HCT116 (cell line): ENCODE measurements around the gene NPEPL1. TPM values are rescaled to one million over a fixed set of nuclear protein-coding genes. Genes with fewer than 3 reads are reported as not detected.
A peak's percentile ranks its signal among the peaks of the same experiment; 100 is the strongest.

ENCODE experiments used
- ATAC-seq: fragments of 200-7000 bp; cut with Tn5 transposase; 2 replicates; pipeline ENCODE4 v1.9.1; 2020; ENCODE audit warnings: mild to moderate bottlenecking, moderate library complexity
- BruUV-seq: library from RNA; stranded (reverse); fragments of 400-500 nt; replicated peaks from 2 replicates; lab custom pipeline; 2021; lab: Mats Ljungman, UMichigan
- CTCF ChIA-PET: fragments of 300-600 bp; sonication (Branson Sonifier 250); formaldehyde crosslinking; loops from one replicate; lab custom pipeline; 2021; ENCODE audit warnings: antibody characterized with exemption; lab: Charles Lee
- POLR2A ChIA-PET: fragments of 300-600, 350-600 bp; sonication (Branson Sonifier 250); formaldehyde crosslinking; loops from one replicate; lab custom pipeline; 2021; ENCODE audit warnings: antibody characterized with exemption; lab: Charles Lee
- RAD21 ChIA-PET, 2 experiments: fragments of 300-600 bp; sonication (Branson Sonifier 250); formaldehyde crosslinking; loops; one replicate each; lab custom pipeline; 2023; ENCODE audit warnings: low total read pairs in 2 of 2; ENCODE audit not compliant: uncharacterized antibody in 2 of 2, unreplicated experiment in 2 of 2, low non-redundant PET in 1 of 2; lab: Charles Lee
- DNase-seq: peaks from one replicate; pipeline ENCODE4 v3.0.0-alpha.2; 2010; ENCODE audit warnings: low read depth, low spot score
- H2AFZ ChIP-seq: fragments of 200-600 bp; shearing (Covaris generic), sonication (generic); 2 replicates; pipeline ENCODE4 v1.6.1; 2017; ENCODE audit warnings: low read depth, mixed run types, mixed read lengths, antibody characterized with exemption, low read length; ENCODE audit not compliant: poor library complexity, severe bottlenecking
- H3K27ac ChIP-seq: 2 replicates; pipeline ENCODE4 v1.5.1; 2012; ENCODE audit warnings: low read depth, low read length
- H3K27me3 ChIP-seq: fragments of 200-600 bp; sonication (generic); 2 replicates; pipeline ENCODE4 v1.6.1; 2016; ENCODE audit warnings: mixed run types, low read length, mixed read lengths; ENCODE audit not compliant: insufficient read depth
- H3K36me3 ChIP-seq, 2 experiments: fragments of 200-500 bp in 1 of 2; fragments of 200-600 bp in 1 of 2; sonication (Bioruptor generic) in 1 of 2; sonication (generic) in 1 of 2; 2 replicates each; pipeline versions ENCODE4 v1.5.1 to v1.6.1; 2014 to 2016; ENCODE audit warnings: low read length in 2 of 2, inconsistent platforms in 1 of 2, mixed read lengths in 1 of 2, mixed run types in 1 of 2; ENCODE audit not compliant: insufficient read depth in 2 of 2, control insufficient read depth in 1 of 2
- H3K4me1 ChIP-seq, 2 experiments: fragments of 200-600 bp in 1 of 2; sonication (generic) in 1 of 2; 2 replicates each; pipeline versions ENCODE4 v1.5.1 to v1.6.1; 2012 to 2017; ENCODE audit warnings: low read length in 2 of 2, inconsistent platforms in 1 of 2, mild to moderate bottlenecking in 1 of 2, mixed read lengths in 1 of 2, mixed run types in 1 of 2, moderate library complexity in 1 of 2; ENCODE audit not compliant: insufficient read depth in 2 of 2, control insufficient read depth in 1 of 2
- H3K4me2 ChIP-seq: fragments of 200-600 bp; sonication (generic); 2 replicates; pipeline ENCODE4 v1.6.1; 2017; ENCODE audit warnings: mixed run types, low read length, mixed read lengths
- H3K4me3 ChIP-seq, 2 experiments: fragments of 200-600 bp in 1 of 2; sonication (generic) in 1 of 2; replicated peaks in 1 of 2; 2 replicates each; pipeline ENCODE4 v1.5.1; 2011 to 2016; ENCODE audit warnings: low read length in 2 of 2, control low read depth in 1 of 2, low read depth in 1 of 2, mild to moderate bottlenecking in 1 of 2, mixed read lengths in 1 of 2, mixed run types in 1 of 2
- H3K79me2 ChIP-seq: fragments of 200-600 bp; sonication (generic); 2 replicates; pipeline ENCODE4 v1.6.1; 2017; ENCODE audit warnings: mild to moderate bottlenecking, mixed run types, low read length, moderate library complexity, mixed read lengths; ENCODE audit not compliant: insufficient read depth
- H3K9ac ChIP-seq: fragments of 200-600 bp; sonication (generic); 2 replicates; pipeline ENCODE4 v1.6.1; 2016; ENCODE audit warnings: low read length, mixed read lengths
- H3K9me2 ChIP-seq: fragments of 200-600 bp; sonication (generic), shearing (Covaris generic); 2 replicates; pipeline ENCODE4 v1.6.1; 2017; ENCODE audit warnings: mixed run types, mild to moderate bottlenecking, moderate library complexity; ENCODE audit not compliant: insufficient read depth
- H3K9me3 ChIP-seq, 2 experiments: fragments of 200-500 bp in 1 of 2; fragments of 200-600 bp in 1 of 2; sonication (Bioruptor generic) in 1 of 2; sonication (generic) in 1 of 2; 2 replicates each; pipeline ENCODE4 v1.6.1; 2014 to 2017; ENCODE audit warnings: low read length in 2 of 2, mixed read lengths in 2 of 2, inconsistent platforms in 1 of 2, low read depth in 1 of 2, mild to moderate bottlenecking in 1 of 2, mixed run types in 1 of 2, moderate library complexity in 1 of 2; ENCODE audit not compliant: control insufficient read depth in 1 of 2, insufficient read depth in 1 of 2
- H4K20me1 ChIP-seq: fragments of 200-600 bp; sonication (generic), shearing (Covaris generic); 2 replicates; pipeline ENCODE4 v1.6.1; 2017; ENCODE audit warnings: mixed run types, mild to moderate bottlenecking, moderate library complexity; ENCODE audit not compliant: insufficient read depth
- CBX3 ChIP-seq: IDR thresholded peaks from 2 replicates; pipeline ENCODE4 v1.6.1; 2012; ENCODE audit warnings: low read depth
- EGR1 ChIP-seq: IDR thresholded peaks from 2 replicates; pipeline ENCODE4 v1.6.1; 2012; ENCODE audit warnings: low read depth
- ELF1 ChIP-seq: IDR thresholded peaks from 2 replicates; pipeline ENCODE4 v1.6.1; 2012; ENCODE audit warnings: low read depth, borderline replicate concordance
- EZH2phosphoT487 ChIP-seq: fragments of 200-600 bp; IDR thresholded peaks from 2 replicates; pipeline ENCODE4 v1.6.1; 2018; ENCODE audit warnings: antibody characterized with exemption, borderline replicate concordance
- FOSL1 ChIP-seq: IDR thresholded peaks from 2 replicates; pipeline ENCODE4 v1.6.1; 2012; ENCODE audit warnings: low read depth
- JUND ChIP-seq: IDR thresholded peaks from 2 replicates; pipeline ENCODE4 v1.6.1; 2012
- MAX ChIP-seq: IDR thresholded peaks from 2 replicates; pipeline ENCODE4 v1.6.1; 2012
- POLR2A ChIP-seq: IDR thresholded peaks from 2 replicates; pipeline ENCODE4 v1.7.0; 2011; ENCODE audit warnings: borderline replicate concordance; ENCODE audit not compliant: insufficient read depth, insufficient read length; ENCODE audit errors: extremely low read depth
- POLR2AphosphoS5 ChIP-seq: IDR thresholded peaks from 2 replicates; pipeline ENCODE4 v1.6.1; 2011; ENCODE audit warnings: mild to moderate bottlenecking, low read depth, low read length, moderate library complexity
- RAD21 ChIP-seq: IDR thresholded peaks from 2 replicates; pipeline ENCODE4 v1.6.1; 2012; ENCODE audit warnings: low read depth, mild to moderate bottlenecking
- SIN3A ChIP-seq: IDR thresholded peaks from 2 replicates; pipeline ENCODE4 v1.6.1; 2012; ENCODE audit warnings: low read depth
- SP1 ChIP-seq: IDR thresholded peaks from 2 replicates; pipeline ENCODE4 v1.6.1; 2012; ENCODE audit warnings: low read depth
- SRF ChIP-seq: IDR thresholded peaks from 2 replicates; pipeline ENCODE4 v1.6.1; 2012; ENCODE audit warnings: low read depth
- ZBTB33 ChIP-seq: IDR thresholded peaks from 2 replicates; pipeline ENCODE4 v1.6.1; 2011; ENCODE audit warnings: mild to moderate bottlenecking, low read length, moderate library complexity; ENCODE audit not compliant: insufficient replicate concordance; ENCODE audit errors: extremely low read depth
- ZFX ChIP-seq: fragments of 450-650 bp; IDR thresholded peaks from 2 replicates; pipeline ENCODE4 v1.6.1; 2017
- ZNF274 ChIP-seq: fragments of 200-500 bp; sonication (Bioruptor generic); IDR thresholded peaks from 2 replicates; pipeline ENCODE4 v1.6.1; 2014; ENCODE audit warnings: mild to moderate bottlenecking, low read depth, low read length, inconsistent platforms
- intact Hi-C: fragments of 100-400 bp; cut with micrococcal nuclease; formaldehyde crosslinking; loops from 2 replicates; pipeline ENCODE4 v1.10.0; 2022
- total RNA-seq: library from RNA; stranded (reverse); gene quantifications from one replicate; pipeline ENCODE4 v1.2.1, GENCODE V29; 2021; ENCODE audit not compliant: unreplicated experiment
- TF ChIP-seq, protein P1 (sequence below): IDR thresholded peaks from 2 replicates; pipeline ENCODE4 v1.6.1; 2012

NPEPL1 gene
- total RNA-seq, 1 experiment from 2014 or later: 16.6 TPM

GRCh38 chr20:58691773-58692578 lies 624 bp upstream of the NPEPL1 start:
- BruUV-seq: no TSS peak
- DNase-seq (no peak), ATAC-seq (no peak)
- Histone ChIP-seq H3K9me3 (no peaks in the 10 kb centered on the region), H3K27me3 (no peaks in the 10 kb centered on the region), H3K27ac (peak overlapping the region; percentile 71), H3K4me3 (peak overlapping the region in 1 of 2 experiments; percentile 28; a peak in 2 of 4 replicates), H3K4me2 (peak overlapping the region; percentile 66), H3K4me1 (peaks cover 7 to 16% of the 10 kb centered on the region in 2 experiments), H3K9me2 (no peaks in the 10 kb centered on the region), H3K9ac (peak overlapping the region; percentile 61)
- ChIA-PET POLR2A (no interaction called here), RAD21 (no interaction called here), CTCF (interaction anchor here (0.7 to 1.6 kb wide), 2 partner anchors 21 to 210 kb away, joined by 4 to 5 read pairs; no protein-coding TSS in a partner anchor)
- TF ChIP-seq ZFX (peak; percentile 98), EZH2phosphoT487 (no peak), SP1 (no peak), EGR1 (no peak)
- TF ChIP-seq, protein P1, sequence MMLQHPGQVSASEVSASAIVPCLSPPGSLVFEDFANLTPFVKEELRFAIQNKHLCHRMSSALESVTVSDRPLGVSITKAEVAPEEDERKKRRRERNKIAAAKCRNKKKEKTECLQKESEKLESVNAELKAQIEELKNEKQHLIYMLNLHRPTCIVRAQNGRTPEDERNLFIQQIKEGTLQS: no peak
- TF ChIP-seq, all 23 proteins: peak for 1
- Histone ChIP-seq H2AFZ (no peak overlapping the region), H4K20me1 (no peaks in the 10 kb centered on the region), H3K36me3 (no peaks in the 10 kb centered on the region), H3K79me2 (no peaks in the 10 kb centered on the region)
- intact Hi-C loops: loop anchor here (5.0 kb wide), 1 partner anchor 210 kb away; no protein-coding TSS in a partner anchor

DNA sequence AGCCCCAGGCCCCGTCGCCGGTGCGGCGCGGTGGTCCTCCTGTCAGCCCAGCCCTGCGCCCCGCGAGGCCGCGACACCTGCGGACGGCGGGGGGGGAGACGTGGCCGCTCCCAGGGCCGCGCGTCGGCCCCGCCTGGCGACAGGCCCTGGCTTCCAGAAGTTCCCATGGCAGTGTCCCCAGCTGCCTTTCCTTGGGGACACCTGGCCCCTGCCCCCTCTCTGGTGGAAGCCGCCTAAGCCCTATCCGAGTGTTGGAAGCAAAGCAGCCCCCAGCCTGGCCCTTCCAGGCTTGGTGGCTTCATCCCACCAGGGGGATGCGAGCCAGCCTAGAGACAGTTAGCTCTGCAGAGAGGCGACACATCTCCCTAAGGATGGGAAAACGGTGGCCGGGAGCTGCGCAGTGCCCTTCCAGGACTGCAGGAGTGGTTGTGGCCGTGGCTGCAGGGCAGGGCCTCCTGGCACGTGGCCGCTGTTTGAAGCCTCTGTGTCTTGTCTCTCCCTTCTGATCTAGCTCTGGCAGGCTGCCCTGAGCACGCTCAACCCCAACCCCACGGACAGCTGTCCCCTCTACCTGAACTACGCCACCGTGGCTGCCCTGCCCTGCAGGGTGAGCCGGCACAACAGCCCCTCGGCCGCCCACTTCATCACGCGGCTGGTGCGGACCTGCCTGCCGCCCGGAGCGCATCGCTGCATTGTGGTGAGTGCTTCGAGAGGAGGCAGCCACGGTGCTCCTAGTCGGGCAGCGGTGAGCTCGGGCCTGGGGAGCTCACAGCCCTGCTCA lies 816 bp downstream of the NPEPL1 start:
- no peak for DNase-seq

More for the DNA sequence above, 816 bp downstream of the NPEPL1 start:
- ChIA-PET CTCF (interaction anchor here (0.7 to 1.6 kb wide), 2 partner anchors 212 kb away, joined by 3 to 5 read pairs; no protein-coding TSS in a partner anchor), POLR2A (interaction anchor here (1.1 to 1.3 kb wide), 2 partner anchors 11 to 136 kb away, joined by 3 read pairs; no protein-coding TSS in a partner anchor), RAD21 (no interaction called here)
- Histone ChIP-seq H3K4me1 (peaks cover 7 to 16% of the 10 kb centered on the region in 2 experiments), H2AFZ (no peak overlapping the region), H4K20me1 (no peaks in the 10 kb centered on the region), H3K79me2 (no peaks in the 10 kb centered on the region), H3K9me2 (no peaks in the 10 kb centered on the region), H3K4me3 (peak overlapping the region; percentile 38 to 52), H3K4me2 (peak overlapping the region; percentile 79), H3K9ac (peak overlapping the region; percentile 60), H3K27me3 (no peaks in the 10 kb centered on the region), H3K27ac (peak overlapping the region; percentile 71; the same call in 1 of the 2 replicates), H3K36me3 (no peaks in the 10 kb centered on the region), H3K9me3 (no peaks in the 10 kb centered on the region)
- no peak; the same call in 1 of the 2 replicates for ATAC-seq
- TF ChIP-seq RAD21 (no peak), SP1 (no peak), ZBTB33 (no peak), EGR1 (no peak), MAX (no peak), FOSL1 (no peak), SRF (no peak), POLR2AphosphoS5 (no peak), ZNF274 (no peak), POLR2A (no peak), JUND (no peak), CBX3 (no peak), ELF1 (no peak), ZFX (no peak; the same call in 1 of the 2 replicates), SIN3A (no peak)
- intact Hi-C loops: loop anchor here (5.0 kb wide), 1 partner anchor 211 kb away; no protein-coding TSS in a partner anchor
- no TSS peak for BruUV-seq
